NK-92 treated with Interleukin-12 subunit alpha and Interleukin-12 subunit beta, amount 100 ng/mL, for 24 hours (cell line): ENCODE measurements around the gene CALR.
"Not testable (repeated sequence)": the region's sequence is repeated elsewhere in the genome, so short reads cannot be mapped to it uniquely, and the experiment has no call there.

Experiments used
- DNase-seq: peaks from one replicate; lab custom pipeline; 2025; lab: John Stamatoyannopoulos, UW

CALR gene

GRCh38 chr19:12933287-12934072 lies 4.9 kb upstream of the CALR start, which contains the start of gene FARSA:
Gene FARSA, minus strand, starts transcription at chr19:12933711. Its CDS starts 15 bp downstream, at chr19:12933696.
- DNase-seq = peak; percentile 88

- no peak for DNase-seq
Measured at GRCh38 chr19:12935071-12935470, 3.3 kb upstream of the CALR start.

GRCh38 chr19:12936582-12936981 lies 1.8 kb upstream of the CALR start:
- DNase-seq = no peak

GRCh38 chr19:12937093-12937926 lies 1.1 kb upstream of the CALR start:
- no peak for DNase-seq

- peak; percentile 50 for DNase-seq
Measured at GRCh38 chr19:12938779-12939601, 581 bp downstream of the CALR start.

- no peak for DNase-seq
Measured at GRCh38 chr19:12939975-12940423, 1.6 kb downstream of the CALR start.

- DNase-seq = no peak
Measured at GRCh38 chr19:12940897-12941296, 2.5 kb downstream of the CALR start.

GRCh38 chr19:12943437-12944044 lies 5.1 kb downstream of the CALR start:
- DNase-seq = no peak

GRCh38 chr19:12944104-12944674 lies 5.8 kb downstream of the CALR start:
- no peak for DNase-seq

GRCh38 chr19:12945479-12946091 lies 7.2 kb downstream of the CALR start, which contains the start of gene RAD23A:
Gene RAD23A, plus strand, starts transcription at chr19:12945862. Its CDS starts 87 bp downstream, at chr19:12945949.
- DNase-seq = peak; percentile 97

GRCh38 chr19:12946092-12946721 lies 7.8 kb downstream of the CALR start:
- DNase-seq = peak; percentile 72

GRCh38 chr19:12946731-12947496 lies 8.5 kb downstream of the CALR start:
- DNase-seq = no peak

GRCh38 chr19:12947702-12948611 lies 9.5 kb downstream of the CALR start:
- no peak for DNase-seq

- DNase-seq = no peak
Measured at GRCh38 chr19:12948612-12949362, 10.4 kb downstream of the CALR start.

GRCh38 chr19:12949363-12950283 lies 11.2 kb downstream of the CALR start:
- DNase-seq = no peak

- not testable (repeated sequence) for DNase-seq
Measured at GRCh38 chr19:12952050-12952449, 13.6 kb downstream of the CALR start.
